Measurements from ENCODE around the gene CHP2.

DNA sequence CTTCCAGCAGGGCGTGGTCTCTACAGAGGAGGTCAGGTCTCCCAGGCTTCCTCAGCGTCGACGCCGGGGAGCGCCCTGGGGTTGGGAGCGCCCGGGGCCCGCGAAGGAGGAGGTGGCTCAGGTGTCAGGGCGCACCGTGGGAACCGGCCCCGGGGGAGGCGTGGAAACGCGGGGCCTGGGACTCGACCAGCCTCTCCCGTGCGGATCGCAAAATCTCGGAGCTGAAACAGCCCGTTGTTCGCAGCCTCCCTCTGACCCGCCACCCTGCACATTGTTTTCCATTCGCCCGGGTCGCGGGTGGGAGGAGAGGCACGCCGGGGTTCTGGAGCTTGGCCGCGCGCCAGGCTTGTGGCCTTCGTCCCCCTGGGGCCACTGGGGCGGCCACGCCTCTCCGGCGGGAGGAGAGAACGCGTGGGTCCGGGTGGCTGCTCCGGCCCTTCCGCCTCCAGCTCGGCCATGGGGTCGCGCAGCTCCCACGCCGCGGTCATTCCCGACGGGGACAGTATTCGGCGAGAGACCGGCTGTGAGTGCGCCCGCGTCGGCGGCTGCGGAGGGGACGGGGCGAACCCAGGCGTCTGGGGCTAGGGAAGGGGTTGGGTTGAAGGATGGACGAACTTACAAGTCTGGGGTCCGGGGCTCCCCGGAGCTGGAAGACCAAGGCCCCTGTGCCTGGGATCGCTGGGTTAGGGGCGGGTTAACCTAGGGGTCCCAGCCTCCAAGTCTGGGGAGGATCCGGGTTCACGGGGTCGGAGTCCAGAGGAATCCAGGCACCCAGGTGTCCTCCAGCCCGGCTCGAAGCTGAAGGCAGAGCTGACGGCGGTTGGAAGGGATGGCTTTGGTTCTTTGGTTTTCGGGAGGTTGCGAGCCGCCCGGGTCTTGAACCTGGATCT, at the start of gene CHP2:
- TF ChIP-seq CTCF (optimal IDR thresholded peaks at IDR 0.05 in 1 of 3, IDR thresholded peaks at IDR 0.05 in 1 of 3, conservative IDR thresholded peaks at IDR 0.05 in 1 of 3; ENCODE audit: extremely low read depth in 1 of 3, insufficient read depth in 2 of 3, low read length in 3 of 3) (no peak), EZH2 (IDR thresholded peaks at IDR 0.05; ENCODE audit: low read length) (peak; percentile 53)
